Suppressor macrophage treated with lipopolysaccharide for 4 hours (primary cell): Measurements from ENCODE around the gene TPI1.
"Not testable (repeated sequence)": the region's sequence is repeated elsewhere in the genome, so short reads cannot be mapped to it uniquely, and the experiment has no call there.

ENCODE experiments used
- DNase-seq: peaks from one replicate; pipeline ENCODE4 v3.0.0-alpha.2; 2020

Gene TPI1

DNA sequence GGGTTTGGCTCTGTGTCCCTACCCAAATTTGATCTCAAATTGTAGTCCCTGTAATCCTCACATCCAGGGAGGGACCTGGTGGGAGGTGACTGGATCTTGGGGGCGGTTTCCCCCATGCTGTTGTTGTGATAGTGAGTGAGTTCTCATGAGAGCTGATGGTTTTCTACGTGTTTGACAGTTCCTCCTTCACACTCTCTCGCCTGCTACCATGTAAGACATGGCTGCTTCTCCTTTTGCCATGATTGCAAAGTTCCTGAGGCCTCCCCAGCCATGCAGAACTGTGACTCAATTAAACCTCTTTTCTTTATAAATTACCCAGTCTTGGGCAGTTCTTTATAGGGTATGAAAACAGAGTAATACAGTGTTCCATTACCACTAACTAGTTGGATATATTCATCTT, 27.0 kb downstream of the TPI1 start:
- DNase-seq = peak; percentile 41

DNA sequence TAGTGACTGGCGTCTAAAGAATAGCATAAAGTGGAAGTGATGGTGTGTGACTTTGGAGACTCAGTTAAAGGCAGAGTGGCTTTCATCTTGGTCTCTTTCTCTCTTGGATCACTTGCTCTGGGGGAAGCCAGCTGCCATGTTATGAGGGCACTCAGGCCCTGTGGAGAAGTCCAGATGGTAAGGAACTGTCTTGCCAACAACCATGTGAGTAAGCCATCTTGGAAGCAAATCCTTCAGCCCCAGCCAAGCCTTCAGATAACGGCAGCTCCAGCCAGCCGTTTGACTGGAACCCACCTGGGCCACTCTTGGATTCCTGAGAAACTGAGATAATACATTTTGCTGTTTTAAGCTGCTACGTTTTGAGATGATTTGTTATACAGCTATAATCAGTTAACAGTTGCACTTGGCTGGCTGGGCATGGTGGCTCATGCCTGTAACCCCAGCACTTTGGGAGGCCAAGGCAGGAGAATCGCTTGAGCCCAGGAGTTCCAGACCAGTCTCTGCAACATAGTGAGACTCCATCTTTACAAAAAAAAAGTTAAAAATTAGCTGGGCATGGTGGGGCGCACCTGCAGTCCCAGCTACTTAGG, 29.6 kb downstream of the TPI1 start:
- no peak for DNase-seq

DNA sequence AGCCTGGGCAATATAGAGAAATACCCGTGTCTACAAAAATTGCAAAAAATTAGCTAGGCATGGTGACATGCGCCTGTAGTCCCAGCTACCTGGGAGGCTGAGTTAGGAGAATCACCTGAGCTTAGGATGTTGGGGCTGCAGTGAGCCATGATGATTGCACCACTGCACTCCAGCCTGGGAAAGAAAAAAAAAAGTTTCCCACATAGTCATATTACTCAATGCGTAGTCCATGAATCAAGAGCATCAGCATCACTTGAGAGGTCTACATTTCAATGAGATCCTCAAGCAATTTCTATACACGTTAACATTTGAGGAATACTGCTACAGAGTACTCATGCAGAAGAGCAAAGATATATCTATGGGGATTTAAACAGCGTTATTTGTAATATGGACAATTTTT, 32.1 kb downstream of the TPI1 start:
- peak; percentile 40 for DNase-seq

DNA sequence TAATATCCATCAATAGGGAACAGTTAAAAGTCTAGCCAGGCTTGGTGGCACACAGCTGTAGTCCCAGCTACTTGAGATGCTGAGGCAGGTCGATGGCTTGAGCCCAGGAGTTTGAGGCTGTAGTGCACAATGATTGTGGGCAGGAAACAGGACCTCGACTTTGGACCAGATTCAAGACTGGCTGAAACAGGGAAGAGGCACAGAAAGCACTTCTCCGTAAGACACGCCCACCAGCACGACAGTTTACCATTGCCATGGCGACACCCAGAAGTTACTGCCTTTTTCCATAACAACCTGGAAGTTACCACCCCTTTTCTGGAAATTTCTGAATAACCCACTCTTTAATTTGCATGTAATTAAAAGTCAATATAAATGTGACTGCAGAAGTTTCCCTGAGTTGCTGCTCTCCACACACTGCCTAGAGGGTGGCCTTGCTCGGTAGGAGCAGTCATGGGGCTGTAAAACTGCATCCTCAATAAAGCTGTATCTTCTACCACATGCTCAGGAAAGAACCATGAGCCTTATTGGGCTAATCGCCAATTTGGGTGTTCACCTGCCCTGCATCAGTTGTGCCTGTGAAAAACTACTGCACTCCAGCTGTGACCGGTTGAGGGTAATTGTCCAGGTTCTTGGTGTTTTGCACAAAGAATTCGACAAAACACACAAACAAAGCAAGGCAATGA, 32.6 kb downstream of the TPI1 start:
- DNase-seq = peak; percentile 73

DNA sequence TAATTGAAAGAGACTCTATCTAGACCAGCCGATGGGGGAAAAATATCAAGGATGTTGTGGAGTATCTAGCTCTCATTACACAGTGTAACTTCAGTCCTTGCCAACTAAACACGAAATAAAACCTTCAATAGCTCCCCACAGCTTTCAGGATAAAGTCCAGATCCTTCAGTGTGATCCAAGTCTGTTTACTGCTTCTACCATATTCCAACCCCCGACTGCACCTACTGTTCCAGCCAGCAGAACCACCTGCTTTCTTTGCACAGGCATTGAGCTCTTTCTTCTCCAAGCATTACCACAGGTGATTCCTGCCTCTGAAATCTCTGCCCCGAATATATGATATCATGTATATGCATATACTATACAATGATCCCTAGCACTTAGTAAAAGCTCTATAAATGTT, 35.1 kb downstream of the TPI1 start:
- DNase-seq = no peak

DNA sequence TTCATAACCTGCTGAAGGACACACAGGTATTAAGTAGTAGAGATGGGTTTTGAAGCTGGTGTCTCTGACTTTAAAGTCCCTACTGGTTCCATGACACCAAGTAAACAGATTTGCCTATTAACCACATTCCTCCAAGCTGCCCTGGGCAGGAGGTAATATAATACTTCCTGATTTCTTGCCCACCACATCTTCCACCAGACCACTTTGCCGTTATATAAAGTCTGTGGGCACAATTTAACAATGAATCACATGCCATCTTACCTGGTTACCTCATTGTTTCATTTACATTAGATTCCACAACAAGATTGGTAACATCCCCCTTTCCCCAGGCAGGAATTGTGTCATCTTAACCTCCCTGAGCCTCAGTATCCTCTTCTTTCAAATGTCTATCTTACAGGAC, 36.4 kb downstream of the TPI1 start:
- DNase-seq = no peak

DNA sequence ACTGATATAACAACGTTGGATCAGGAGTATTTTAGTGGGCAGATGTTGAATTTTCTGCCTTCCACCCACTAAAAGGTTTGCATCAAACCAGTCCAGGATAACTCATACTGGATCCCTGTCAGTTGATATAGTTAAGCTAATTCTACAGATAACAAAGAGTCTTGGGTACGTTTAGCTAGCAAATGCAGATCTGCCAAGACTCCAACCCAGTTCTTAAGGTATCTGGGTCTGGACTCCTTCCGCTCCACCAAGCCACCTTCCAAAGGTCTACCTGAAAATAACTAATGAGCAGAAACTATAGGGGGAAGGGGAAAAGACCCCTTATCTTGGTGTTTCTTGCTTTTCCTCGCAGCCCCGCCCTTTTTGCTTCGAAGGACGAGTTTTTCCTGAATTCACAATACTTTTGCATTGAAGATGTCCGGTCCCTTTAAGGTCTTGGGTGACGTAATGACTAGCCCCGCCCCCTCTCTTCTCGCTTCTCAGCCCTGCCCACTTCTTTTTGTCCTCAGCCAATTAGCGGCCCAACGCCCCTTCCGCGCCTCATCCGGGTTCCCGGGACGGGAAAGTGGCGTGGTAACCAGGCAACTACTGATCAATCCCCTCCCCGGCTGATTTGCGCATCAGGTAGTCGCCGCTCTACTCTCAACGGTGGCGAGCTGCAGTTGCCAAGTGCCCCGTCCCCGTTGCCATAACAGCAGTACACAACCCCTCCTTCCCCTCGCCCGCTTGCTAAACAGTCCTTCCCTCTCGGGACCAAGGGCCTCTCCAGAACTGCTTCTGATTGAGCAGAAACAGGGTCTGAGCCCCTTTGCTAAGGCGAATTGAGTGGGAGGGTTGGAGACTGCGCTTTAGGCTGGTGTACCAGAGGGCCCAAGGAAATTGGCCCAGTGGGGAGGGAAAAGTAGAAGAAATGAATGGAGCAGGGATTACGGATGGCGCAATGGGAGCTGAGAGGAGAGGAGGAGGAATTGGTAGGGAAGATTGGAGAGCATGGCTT, 37.2 kb downstream of the TPI1 start, which contains the start of gene LRRC23:
LRRC23 (plus strand) TSS at position 543 of the 997 bp plus-strand sequence. CDS start 812 bp downstream, outside the sequence.
- peak; percentile 97 for DNase-seq

DNA sequence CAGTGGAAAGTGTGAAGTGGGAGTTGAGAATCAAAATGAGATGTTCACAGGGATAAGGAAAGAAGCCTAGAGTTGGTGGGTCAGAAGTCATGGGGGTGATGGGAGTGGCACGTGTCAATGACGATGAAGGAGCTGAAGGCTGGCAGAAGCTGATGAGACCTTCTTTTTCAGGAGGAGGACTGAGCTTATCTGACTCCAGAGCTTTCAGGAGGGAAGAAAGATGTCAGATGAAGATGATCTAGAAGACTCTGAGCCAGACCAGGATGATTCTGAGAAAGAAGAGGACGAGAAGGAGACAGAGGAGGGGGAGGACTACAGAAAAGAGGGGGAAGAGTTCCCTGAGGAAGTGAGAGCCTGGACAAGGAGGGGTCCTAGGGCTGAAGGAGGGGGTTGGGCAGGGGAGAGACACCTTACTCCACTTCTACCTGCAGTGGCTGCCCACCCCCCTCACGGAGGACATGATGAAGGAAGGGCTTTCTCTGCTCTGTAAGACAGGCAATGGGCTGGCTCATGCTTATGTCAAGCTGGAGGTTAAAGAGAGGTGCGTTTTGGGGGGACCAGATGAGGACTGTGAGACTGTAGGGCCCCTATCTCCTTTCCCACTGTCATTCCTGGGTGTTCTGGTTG, 38.2 kb downstream of the TPI1 start:
- DNase-seq = no peak

DNA sequence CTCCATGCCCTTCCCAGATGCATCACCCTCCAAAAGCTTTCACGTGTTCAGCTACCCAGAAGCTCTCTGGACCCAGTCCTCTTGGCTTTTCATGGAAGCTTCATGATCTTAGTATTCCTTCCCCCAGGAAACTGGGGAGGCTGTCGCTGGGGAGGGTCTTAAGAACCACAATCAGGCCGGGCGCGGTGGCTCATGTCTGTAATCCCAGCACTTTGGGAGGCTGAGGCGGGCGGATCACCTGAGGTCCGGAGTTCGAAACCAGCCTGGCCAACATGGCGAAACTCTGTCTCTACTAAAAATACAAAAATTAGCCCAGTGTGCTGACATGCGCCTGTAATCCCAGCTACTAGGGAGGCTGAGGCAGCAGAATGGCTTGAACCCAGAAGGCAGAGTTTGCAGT, 40.8 kb downstream of the TPI1 start:
- DNase-seq = not testable (repeated sequence)

DNA sequence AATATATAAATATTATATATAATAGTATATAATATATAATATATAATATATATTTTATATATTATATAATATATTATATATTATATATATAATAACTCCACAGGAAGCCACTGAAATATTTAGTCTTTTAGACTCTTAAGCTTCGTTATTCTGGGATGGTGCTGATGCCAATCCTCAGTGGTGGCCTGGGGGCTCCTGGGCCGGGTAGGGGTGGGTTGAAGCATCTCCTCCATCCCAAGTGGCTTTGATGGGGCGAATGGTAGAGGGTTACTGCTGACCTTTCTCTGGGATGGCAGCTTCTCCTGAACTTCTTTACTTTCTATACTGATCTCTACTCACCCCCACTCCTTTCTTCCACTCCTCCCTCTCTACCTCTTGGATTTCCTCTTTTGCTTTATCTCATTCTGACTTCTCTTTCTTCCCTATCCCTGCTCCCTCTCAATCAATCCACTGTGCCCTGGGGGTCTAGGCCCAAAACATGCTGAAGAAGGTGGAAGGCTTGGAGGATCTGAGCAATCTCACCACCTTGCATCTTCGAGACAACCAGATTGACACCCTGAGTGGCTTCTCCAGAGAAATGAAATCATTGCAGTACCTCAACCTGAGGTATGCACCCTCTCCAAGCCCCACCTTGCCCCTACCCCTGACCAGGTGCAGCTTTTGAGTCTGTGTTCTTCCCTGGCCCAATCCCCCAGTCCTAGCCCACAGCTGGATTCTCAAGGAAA, 42.3 kb downstream of the TPI1 start:
- no peak for DNase-seq

DNA sequence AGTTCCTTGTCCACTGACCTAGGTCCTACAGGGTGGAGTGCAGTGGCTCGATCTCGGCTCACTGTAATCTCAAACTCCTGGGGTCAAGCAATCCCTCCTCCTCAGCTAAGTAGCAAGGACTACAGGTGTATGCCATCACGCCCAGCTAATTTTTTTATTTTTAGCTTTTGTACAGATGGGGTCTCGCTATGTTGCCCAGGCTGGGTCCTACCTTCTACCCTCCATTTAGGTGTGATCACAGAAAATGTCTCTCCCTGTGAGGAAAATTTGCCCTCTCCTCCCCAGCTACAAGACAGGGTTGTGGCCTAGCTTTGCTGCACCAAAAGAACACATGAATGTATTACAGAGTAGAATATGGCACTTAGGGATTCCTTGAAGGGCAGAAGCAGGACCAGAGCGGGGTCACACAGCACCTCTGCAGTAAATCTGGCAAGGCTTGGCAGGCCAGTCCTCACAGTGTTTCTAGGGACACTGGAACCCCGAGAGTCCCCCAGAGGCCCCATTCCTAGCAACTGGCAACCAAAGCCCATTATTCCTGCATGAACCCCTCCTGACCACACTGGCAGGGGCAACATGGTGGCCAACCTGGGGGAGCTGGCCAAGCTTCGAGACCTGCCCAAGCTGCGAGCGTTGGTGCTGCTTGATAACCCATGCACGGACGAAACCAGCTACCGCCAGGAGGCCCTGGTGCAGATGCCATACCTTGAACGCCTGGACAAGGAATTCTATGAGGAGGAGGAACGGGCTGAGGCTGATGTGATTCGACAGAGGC, 45.0 kb downstream of the TPI1 start:
- DNase-seq = no peak

DNA sequence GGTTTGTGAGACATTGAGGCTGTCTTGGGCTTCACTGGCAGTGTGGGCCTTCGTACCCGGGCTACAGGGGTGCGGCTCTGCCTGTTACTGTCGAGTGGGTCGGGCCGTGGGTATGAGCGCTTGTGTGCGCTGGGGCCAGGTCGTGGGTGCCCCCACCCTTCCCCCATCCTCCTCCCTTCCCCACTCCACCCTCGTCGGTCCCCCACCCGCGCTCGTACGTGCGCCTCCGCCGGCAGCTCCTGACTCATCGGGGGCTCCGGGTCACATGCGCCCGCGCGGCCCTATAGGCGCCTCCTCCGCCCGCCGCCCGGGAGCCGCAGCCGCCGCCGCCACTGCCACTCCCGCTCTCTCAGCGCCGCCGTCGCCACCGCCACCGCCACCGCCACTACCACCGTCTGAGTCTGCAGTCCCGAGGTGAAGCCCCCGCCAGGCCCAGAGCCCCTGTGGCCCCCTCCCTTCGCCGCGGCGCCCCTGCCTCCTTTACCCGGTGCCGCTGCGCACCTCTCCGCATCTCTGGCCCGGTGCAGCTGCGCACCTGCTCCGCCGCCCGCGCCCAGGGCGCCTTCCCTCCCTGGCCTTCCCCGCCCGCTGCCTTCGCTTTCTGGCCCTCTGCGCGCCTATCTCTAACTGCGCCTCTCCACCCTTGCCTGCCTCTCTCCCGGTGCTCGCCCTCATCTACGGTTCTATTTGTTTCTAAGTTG, 47.1 kb downstream of the TPI1 start, which contains the start of gene ENO2:
ENO2 (plus strand) TSS at position 335 of the 701 bp plus-strand sequence. CDS start 1,253 bp downstream, outside the sequence.
- DNase-seq = peak; percentile 72

DNA sequence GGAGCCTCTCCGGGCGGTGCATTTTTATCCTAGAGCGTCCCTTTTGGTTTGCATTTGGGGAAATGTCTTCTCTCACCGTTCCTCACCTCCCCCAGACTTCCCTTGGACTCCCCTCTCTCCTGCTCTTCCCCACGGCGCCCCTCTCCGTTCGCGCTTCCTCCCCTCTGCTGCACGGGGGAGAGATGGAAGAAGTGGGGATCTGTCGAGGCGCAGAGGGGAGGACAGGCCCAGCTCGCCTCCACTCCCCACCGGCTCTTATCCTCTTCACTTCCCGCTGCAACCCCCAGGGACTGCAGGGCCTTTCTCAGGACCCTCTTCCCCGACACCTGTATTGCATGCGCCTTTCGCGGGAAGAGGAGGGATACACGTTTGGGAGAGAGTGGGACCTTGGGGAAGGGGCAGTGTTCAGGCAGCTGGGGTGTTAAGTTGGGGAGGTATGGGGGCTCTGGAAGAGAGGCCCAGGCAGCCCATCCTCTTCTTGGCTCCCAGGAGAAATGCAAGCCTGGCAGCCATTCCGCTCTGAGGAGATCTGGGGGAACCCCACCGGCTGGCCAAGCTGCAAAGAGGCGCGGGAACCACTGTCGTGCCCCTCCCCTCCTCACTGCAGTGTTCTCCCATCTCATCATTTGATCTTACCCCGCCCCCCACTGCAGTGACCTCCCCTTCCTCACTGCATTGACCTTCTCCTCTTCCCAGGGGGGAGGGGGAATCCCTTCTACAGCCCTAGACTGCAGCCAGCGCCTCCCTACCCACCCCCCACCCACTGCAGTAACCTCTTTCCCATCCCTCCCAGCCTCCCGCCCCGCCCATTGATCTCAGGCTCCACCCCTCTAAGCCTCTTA, 47.8 kb downstream of the TPI1 start:
- no peak for DNase-seq

DNA sequence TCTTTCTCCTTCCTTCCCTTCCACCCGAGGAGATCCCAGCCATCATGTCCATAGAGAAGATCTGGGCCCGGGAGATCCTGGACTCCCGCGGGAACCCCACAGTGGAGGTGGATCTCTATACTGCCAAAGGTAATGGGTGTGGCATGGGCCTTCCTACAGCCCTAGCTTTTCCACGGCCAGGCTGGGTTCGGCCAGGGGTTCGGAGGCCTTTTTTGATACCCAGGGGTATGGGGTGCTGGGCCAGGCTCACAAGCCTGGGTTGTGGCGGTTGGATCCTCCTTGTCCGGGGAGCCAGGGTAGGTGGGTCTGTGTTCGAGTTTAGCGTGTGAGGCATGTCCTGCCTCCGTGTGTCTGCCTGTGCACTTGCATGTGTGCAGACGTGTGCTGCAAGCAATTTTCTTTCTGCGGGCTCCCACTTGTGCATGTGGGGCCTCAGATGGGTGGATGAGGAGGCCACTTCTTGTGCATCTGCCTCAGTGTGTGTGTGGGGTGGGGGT, 48.5 kb downstream of the TPI1 start:
- DNase-seq = no peak

DNA sequence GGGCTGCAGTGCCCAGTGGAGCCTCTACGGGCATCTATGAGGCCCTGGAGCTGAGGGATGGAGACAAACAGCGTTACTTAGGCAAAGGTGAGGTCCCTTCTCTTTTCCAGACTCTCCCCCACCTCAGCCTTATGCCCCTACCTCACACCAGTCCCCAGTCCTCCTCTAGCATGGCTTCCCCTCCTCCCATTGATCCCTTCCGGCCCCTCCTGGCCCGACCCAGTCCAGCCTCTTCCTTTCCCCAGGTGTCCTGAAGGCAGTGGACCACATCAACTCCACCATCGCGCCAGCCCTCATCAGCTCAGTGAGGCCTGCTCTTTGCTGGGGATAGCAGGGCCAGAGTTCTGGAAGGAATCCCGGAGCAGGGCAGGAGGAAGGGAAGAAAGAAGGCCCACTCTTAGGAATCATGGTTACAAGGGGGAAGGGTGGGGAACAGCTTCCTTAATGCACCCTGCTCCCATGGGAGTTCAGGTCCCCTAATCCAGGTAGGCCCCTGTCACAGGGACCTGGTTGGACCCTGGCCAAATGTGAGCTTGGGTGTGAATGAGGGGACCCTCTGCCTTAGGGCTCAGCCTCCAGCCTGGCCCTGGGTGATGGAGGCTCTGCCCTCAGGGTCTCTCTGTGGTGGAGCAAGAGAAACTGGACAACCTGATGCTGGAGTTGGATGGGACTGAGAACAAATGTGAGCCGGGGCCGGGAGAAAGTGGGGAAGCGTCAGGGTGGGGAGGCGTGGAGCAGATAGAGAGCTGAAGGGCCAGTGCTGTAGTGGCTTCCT, 49.3 kb downstream of the TPI1 start:
- no peak for DNase-seq

DNA sequence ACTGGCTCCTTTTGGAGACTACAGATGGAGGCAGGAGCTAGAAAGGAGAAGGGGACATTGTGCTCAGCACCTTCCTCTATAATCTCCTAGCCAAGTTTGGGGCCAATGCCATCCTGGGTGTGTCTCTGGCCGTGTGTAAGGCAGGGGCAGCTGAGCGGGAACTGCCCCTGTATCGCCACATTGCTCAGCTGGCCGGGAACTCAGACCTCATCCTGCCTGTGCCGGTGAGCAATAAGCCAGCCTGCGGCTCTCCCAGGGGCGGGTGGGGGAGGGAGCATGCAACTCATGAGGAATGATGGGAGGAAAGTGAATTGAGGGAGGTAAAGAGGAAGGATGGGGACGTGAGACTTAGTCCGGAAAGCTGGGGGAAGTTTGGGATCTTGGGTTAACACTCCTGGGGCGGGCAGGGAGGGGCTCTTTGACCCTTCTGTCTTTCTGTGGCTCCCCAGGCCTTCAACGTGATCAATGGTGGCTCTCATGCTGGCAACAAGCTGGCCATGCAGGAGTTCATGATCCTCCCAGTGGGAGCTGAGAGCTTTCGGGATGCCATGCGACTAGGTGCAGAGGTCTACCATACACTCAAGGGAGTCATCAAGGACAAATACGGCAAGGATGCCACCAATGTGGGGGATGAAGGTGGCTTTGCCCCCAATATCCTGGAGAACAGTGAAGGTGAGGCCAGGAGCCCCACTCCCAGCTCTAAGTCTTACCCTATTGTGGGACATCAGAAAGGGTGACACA, 50.3 kb downstream of the TPI1 start:
- DNase-seq = no peak

DNA sequence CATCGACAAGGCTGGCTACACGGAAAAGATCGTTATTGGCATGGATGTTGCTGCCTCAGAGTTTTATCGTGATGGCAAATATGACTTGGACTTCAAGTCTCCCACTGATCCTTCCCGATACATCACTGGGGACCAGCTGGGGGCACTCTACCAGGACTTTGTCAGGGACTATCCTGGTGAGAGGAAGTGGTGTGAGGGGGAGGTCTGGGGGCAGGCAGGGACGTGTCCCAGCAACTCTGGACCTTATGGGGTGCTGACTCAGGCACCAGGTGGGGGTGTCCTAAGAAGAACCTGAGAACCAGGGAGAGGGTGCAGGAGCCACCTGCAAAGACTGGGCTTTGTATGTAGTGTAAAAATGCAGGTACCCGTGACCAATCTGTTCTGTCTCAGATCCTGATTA, 52.3 kb downstream of the TPI1 start:
- DNase-seq = no peak
